IMR-90 (cell line): ENCODE results near the gene IGFBP7. TPM values are rescaled to one million over a fixed set of nuclear protein-coding genes. Genes with fewer than 3 reads are reported as not detected.

ENCODE experiments used
- ATAC-seq: fragments of 200-7000 bp; cut with Tn5 transposase; 2 replicates; pipeline ENCODE4 v1.9.1; 2020; ENCODE audit warnings: low read depth, mild to moderate bottlenecking, moderate library complexity
- BruUV-seq: library from RNA; stranded (reverse); fragments of 400-500 nt; replicated peaks from 2 replicates; lab custom pipeline; 2021; lab: Mats Ljungman, UMichigan
- CTCF ChIA-PET: fragments of 300-600 bp; formaldehyde crosslinking; extraction: SDS; loops from one replicate; lab custom pipeline; 2021; ENCODE audit warnings: antibody characterized with exemption; lab: Yijun Ruan, JAX
- POLR2A ChIA-PET: fragments of 300-600 bp; sonication (Branson Sonifier 250); formaldehyde crosslinking; loops from one replicate; lab custom pipeline; 2022; ENCODE audit warnings: antibody characterized with exemption; ENCODE audit not compliant: unreplicated experiment; lab: Charles Lee
- DNase-seq: peaks from one replicate; pipeline ENCODE4 v3.0.0; 2013
- H2AFZ ChIP-seq: replicated peaks from 2 replicates; pipeline ENCODE3; 2013; ENCODE audit warnings: low read length, mild to moderate bottlenecking; ENCODE audit not compliant: poor library complexity
- H2AK5ac ChIP-seq: 2 replicates; pipeline ENCODE4 v1.6.1; 2013; ENCODE audit warnings: low read depth, low read length, inconsistent platforms
- H2AK9ac ChIP-seq: replicated peaks from 2 replicates; pipeline ENCODE3; 2013; ENCODE audit warnings: mild to moderate bottlenecking, low read depth, low read length, moderate library complexity; ENCODE audit not compliant: poor library complexity
- H2BK120ac ChIP-seq: 2 replicates; pipeline ENCODE4 v1.6.1; 2013; ENCODE audit warnings: low read depth, low read length, inconsistent platforms
- H2BK15ac ChIP-seq: 3 replicates; pipeline ENCODE4 v1.6.1; 2013; ENCODE audit warnings: low read depth, low read length, inconsistent platforms
- H2BK20ac ChIP-seq: 2 replicates; pipeline ENCODE4 v1.6.1; 2013; ENCODE audit warnings: low read depth, mild to moderate bottlenecking, inconsistent platforms, low read length, moderate library complexity
- H2BK5ac ChIP-seq: 2 replicates; pipeline ENCODE4 v1.6.1; 2013; ENCODE audit warnings: mild to moderate bottlenecking, low read depth, low read length, inconsistent platforms; ENCODE audit not compliant: poor library complexity, severe bottlenecking
- H3K14ac ChIP-seq: replicated peaks from 2 replicates; pipeline ENCODE4 v1.6.1; 2013; ENCODE audit warnings: low read depth, low read length, inconsistent platforms
- H3K18ac ChIP-seq: 2 replicates; pipeline ENCODE4 v1.6.1; 2013; ENCODE audit warnings: low read depth, low read length, control low read depth
- H3K23ac ChIP-seq: 2 replicates; pipeline ENCODE4 v1.6.1; 2013; ENCODE audit warnings: low read depth, low read length, inconsistent platforms
- H3K27ac ChIP-seq: 2 replicates; pipeline ENCODE4 v1.5.1; 2013; ENCODE audit warnings: mild to moderate bottlenecking, control low read depth, low read length; ENCODE audit not compliant: insufficient read depth
- H3K27me3 ChIP-seq: 2 replicates; pipeline ENCODE4 v1.6.1; 2013; ENCODE audit warnings: low read length; ENCODE audit not compliant: control insufficient read depth, insufficient read depth
- H3K36me3 ChIP-seq: 2 replicates; pipeline ENCODE4 v1.6.1; 2013; ENCODE audit warnings: low read length, mixed read lengths; ENCODE audit not compliant: control insufficient read depth, insufficient read depth
- H3K4ac ChIP-seq: 2 replicates; pipeline ENCODE4 v1.6.1; 2013; ENCODE audit warnings: low read depth, low read length, inconsistent platforms
- H3K4me1 ChIP-seq: 2 replicates; pipeline ENCODE4 v1.6.1; 2013; ENCODE audit warnings: low read length, mixed read lengths; ENCODE audit not compliant: control insufficient read depth, insufficient read depth
- H3K4me2 ChIP-seq: 2 replicates; pipeline ENCODE4 v1.6.1; 2013; ENCODE audit warnings: low read depth, mild to moderate bottlenecking, control low read depth, low read length, moderate library complexity
- H3K4me3 ChIP-seq: 2 replicates; pipeline ENCODE4 v1.5.1; 2013; ENCODE audit warnings: low read depth, mild to moderate bottlenecking, control low read depth, low read length, moderate library complexity; ENCODE audit not compliant: insufficient read depth
- H3K56ac ChIP-seq: 2 replicates; pipeline ENCODE4 v1.6.1; 2013; ENCODE audit warnings: low read length, inconsistent platforms; ENCODE audit not compliant: insufficient read depth; ENCODE audit errors: extremely low read depth
- H3K79me1 ChIP-seq, 2 experiments: 2 replicates each; pipeline ENCODE4 v1.6.1; 2013; ENCODE audit warnings: low read length in 2 of 2, inconsistent platforms in 1 of 2, low read depth in 1 of 2
- H3K9ac ChIP-seq: 2 replicates; pipeline ENCODE4 v1.6.1; 2013; ENCODE audit warnings: low read depth, low read length, control low read depth
- H3K9me1 ChIP-seq: 2 replicates; pipeline ENCODE4 v1.6.1; 2013; ENCODE audit warnings: low read length, inconsistent platforms; ENCODE audit not compliant: insufficient read depth
- H3K9me3 ChIP-seq: 2 replicates; pipeline ENCODE4 v1.6.1; 2013; ENCODE audit warnings: low read length; ENCODE audit not compliant: control insufficient read depth, insufficient read depth
- H4K20me1 ChIP-seq: 2 replicates; pipeline ENCODE4 v1.6.1; 2013; ENCODE audit warnings: low read length, inconsistent platforms; ENCODE audit not compliant: insufficient read depth
- H4K5ac ChIP-seq: 2 replicates; pipeline ENCODE4 v1.6.1; 2013; ENCODE audit warnings: mild to moderate bottlenecking, low read depth, low read length, control low read depth
- H4K8ac ChIP-seq, 2 experiments: 2 replicates each; pipeline ENCODE4 v1.6.1; 2013; ENCODE audit warnings: low read depth in 2 of 2, low read length in 2 of 2, control low read depth in 1 of 2, inconsistent platforms in 1 of 2
- H4K91ac ChIP-seq: 2 replicates; pipeline ENCODE4 v1.6.1; 2013; ENCODE audit warnings: low read depth, low read length, inconsistent platforms; ENCODE audit not compliant: insufficient read depth
- USF2 ChIP-seq: fragments of 150-350 bp; IDR thresholded peaks from 2 replicates; pipeline ENCODE4 v1.6.1; 2017; ENCODE audit warnings: mild to moderate bottlenecking, antibody characterized with exemption, low read length, low read depth
- WGBS, 2 experiments: methylation state at CpG; one replicate each; pipeline versions ENCODE4 v1.1.5 to v1.1.7; 2013; ENCODE audit warnings: missing lambda C conversion rate in 2 of 2; ENCODE audit not compliant: insufficient read length in 1 of 2; ENCODE audit errors: extremely low coverage in 2 of 2; 5-methylcytosine and 5-hydroxymethylcytosine counted together
- dilution Hi-C: fragments of 300-500 bp; cut with HindIII; formaldehyde crosslinking; loops from one replicate; pipeline ENCODE4 v1.14.3; 2018; ENCODE audit warnings: low sequenced_read_pairs; ENCODE audit not compliant: unreplicated experiment
- in situ Hi-C: fragments of 300-500 bp; cut with MboI; formaldehyde crosslinking; loops from 3 replicates; pipeline ENCODE4 v1.14.3; 2019; ENCODE audit warnings: low sequenced_read_pairs, inconsistent platforms, mixed read lengths
- intact Hi-C: fragments of 100-400 bp; cut with micrococcal nuclease; formaldehyde crosslinking; loops from 2 replicates; pipeline ENCODE4 v1.10.0; 2022
- polyA plus RNA-seq, 3 experiments: library from polyadenylated mRNA; depleted of rRNA; stranded (reverse); fragments of >200 nt; gene quantifications; 2 replicates each; pipeline ENCODE4 v1.2.3, GENCODE V29; 2012; ENCODE audit warnings: low replicate concordance in 1 of 3
- total RNA-seq: library from RNA; depleted of rRNA; stranded (reverse); fragments of >200 nt; gene quantifications from 2 replicates; pipeline ENCODE4 v1.2.3, GENCODE V29; 2012

Gene IGFBP7
- total and polyA plus RNA-seq, 2 of the 4 experiments (the other 2 are of a cell fraction): 33.2 to 267 TPM

DNA sequence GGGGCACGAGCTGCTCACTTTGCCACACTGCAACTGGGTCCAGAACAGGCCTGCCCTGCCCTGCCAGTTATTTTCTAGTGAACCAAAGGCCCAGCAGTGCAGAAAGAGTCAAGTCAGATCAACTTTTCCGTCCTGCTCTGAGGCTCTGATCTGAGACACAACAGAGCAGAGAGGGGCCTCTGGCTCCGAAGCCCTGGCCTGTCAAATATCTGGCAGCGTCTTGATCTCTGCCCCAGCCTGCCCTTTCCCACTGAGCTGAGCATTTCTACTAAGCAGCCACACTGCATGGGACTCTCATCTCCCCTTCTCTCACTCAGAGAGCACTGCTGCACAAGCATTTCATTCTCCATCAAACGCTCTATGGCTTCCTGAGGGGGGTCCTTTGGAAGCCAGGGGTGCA, 11.8 kb downstream of the IGFBP7 start:
- H2BK15ac ChIP-seq: peak overlapping the region; percentile 34; the same call in 1 of the 3 replicates
- H3K4me2 ChIP-seq: peak overlapping the region; percentile 48
- WGBS, 2 experiments: 80% methylated on average over 1 of the region's 5 CpGs; no CpG with 5 or more reads in 1 of the 2 experiments
- peak overlapping the region; percentile 43; the same call in 1 of the 2 replicates for H3K23ac ChIP-seq
- dilution Hi-C loops: no loop called here
- H3K4me1 ChIP-seq: peaks cover 38% of the 10 kb centered on the region
- peak overlapping the region; percentile 32 for H2BK5ac ChIP-seq
- peak overlapping the region; percentile 39 for H3K9ac ChIP-seq
- CTCF ChIA-PET: interaction anchor here (1.7 kb wide), 1 partner anchor 65 kb away, joined by 6 read pairs; no protein-coding TSS in a partner anchor
- intact Hi-C loops: no loop called here
- no peak overlapping the region for H3K4me3 ChIP-seq
- peak overlapping the region; percentile 64 for H2AK5ac ChIP-seq
- H3K27ac ChIP-seq: peak overlapping the region; percentile 85
- peak overlapping the region; percentile 69 for H2BK120ac ChIP-seq
- POLR2A ChIA-PET: no interaction called here
- no peak overlapping the region for H2AFZ ChIP-seq
- H3K9me1 ChIP-seq: peaks cover 27% of the 10 kb centered on the region
- peak overlapping the region; percentile 13; the same call in 1 of the 2 replicates for H3K56ac ChIP-seq
- ATAC-seq: no peak
- peaks cover 28 to 80% of the 10 kb centered on the region in 2 experiments for H3K79me1 ChIP-seq
- no peak for TF ChIP-seq USF2
- H4K91ac ChIP-seq: peak overlapping the region; percentile 45
- H4K5ac ChIP-seq: peak overlapping the region; percentile 59
- DNase-seq: no peak
- H3K18ac ChIP-seq: peak overlapping the region; percentile 74
- peak overlapping the region; percentile 61 for H2BK20ac ChIP-seq
- no peaks in the 10 kb centered on the region; the same call in 1 of the 2 replicates for H3K36me3 ChIP-seq
- no peaks in the 10 kb centered on the region for H3K27me3 ChIP-seq
- in situ Hi-C loops: no loop called here
- H4K20me1 ChIP-seq: peaks cover 21% of the 10 kb centered on the region; the same call in 1 of the 2 replicates
- H3K9me3 ChIP-seq: no peaks in the 10 kb centered on the region
- no peak overlapping the region for H2AK9ac ChIP-seq
- BruUV-seq: no TSS peak
- peak overlapping the region; percentile 68 for H3K4ac ChIP-seq
- H3K14ac ChIP-seq: peak overlapping the region; percentile 71; the same call in 1 of the 2 replicates
- H4K8ac ChIP-seq: peak overlapping the region; percentile 42 to 47; a peak in 3 of 4 replicates
